GM23338 (cell line): ENCODE data around the gene DLG2. TPM values are rescaled to one million over a fixed set of nuclear protein-coding genes. Genes with fewer than 3 reads are reported as not detected.

Experiments used
- ATAC-seq: fragments of 200-7000 bp; cut with Tn5 transposase; 3 replicates; pipeline ENCODE4 v1.9.1; 2020
- DNase-seq: peaks from one replicate; pipeline ENCODE4 v3.0.0-alpha.2; 2015; ENCODE audit warnings: low spot score
- H2AFZ ChIP-seq: fragments of 200-600 bp; sonication (generic); 2 replicates; pipeline ENCODE4 v1.8.0; 2016; ENCODE audit warnings: antibody characterized with exemption, mild to moderate bottlenecking, moderate library complexity
- H3F3A ChIP-seq: fragments of 200-600 bp; sonication (generic); replicated peaks from 2 replicates; pipeline ENCODE4 v1.8.0; 2017; ENCODE audit warnings: antibody characterized with exemption, mixed run types, low read depth
- H3K27ac ChIP-seq: fragments of 200-600 bp; sonication (generic); 2 replicates; pipeline ENCODE4 v1.6.1; 2016; ENCODE audit warnings: low read depth
- H3K27me3 ChIP-seq: fragments of 200-600 bp; sonication (generic); 2 replicates; pipeline ENCODE4 v1.8.0; 2016; ENCODE audit warnings: mild to moderate bottlenecking, mixed run types, moderate library complexity; ENCODE audit not compliant: insufficient read depth
- H3K36me3 ChIP-seq: fragments of 200-600 bp; sonication (generic); 2 replicates; pipeline ENCODE4 v1.8.0; 2016; ENCODE audit warnings: mild to moderate bottlenecking; ENCODE audit not compliant: insufficient read depth
- H3K4me1 ChIP-seq: fragments of 200-600 bp; sonication (generic); 2 replicates; pipeline ENCODE4 v1.8.0; 2016; ENCODE audit warnings: mild to moderate bottlenecking, moderate library complexity; ENCODE audit not compliant: insufficient read depth
- H3K4me2 ChIP-seq: fragments of 200-600 bp; sonication (generic); 2 replicates; pipeline ENCODE4 v1.7.1; 2017; ENCODE audit warnings: mixed run types
- H3K4me3 ChIP-seq: fragments of 200-600 bp; sonication (generic); 2 replicates; pipeline ENCODE4 v1.6.1; 2016; ENCODE audit warnings: mixed run types
- H3K79me2 ChIP-seq: fragments of 200-600 bp; sonication (generic); replicated peaks from 2 replicates; pipeline ENCODE4 v1.8.0; 2017; ENCODE audit warnings: mild to moderate bottlenecking; ENCODE audit not compliant: insufficient read depth
- H3K9me2 ChIP-seq: fragments of 200-600 bp; sonication (generic); 2 replicates; pipeline ENCODE4 v1.8.0; 2017; ENCODE audit not compliant: insufficient read depth
- H4K20me1 ChIP-seq: fragments of 200-600 bp; sonication (generic); replicated peaks from 2 replicates; pipeline ENCODE4 v1.8.0; 2017; ENCODE audit warnings: mild to moderate bottlenecking; ENCODE audit not compliant: insufficient read depth
- H3K27ac Mint-ChIP-seq: 2 replicates; pipeline ENCODE4 v1.8.0; 2020; ENCODE audit warnings: inconsistent platforms, mild to moderate bottlenecking, moderate library complexity, mixed read lengths
- H3K27me3 Mint-ChIP-seq: 3 replicates; pipeline ENCODE4 v1.8.0; 2022; ENCODE audit warnings: low read depth, mild to moderate bottlenecking, moderate library complexity, mixed read lengths, inconsistent platforms; ENCODE audit not compliant: insufficient read depth, poor library complexity
- H3K36me3 Mint-ChIP-seq: 3 replicates; pipeline ENCODE4 v1.8.0; 2021; ENCODE audit warnings: low read depth, mild to moderate bottlenecking, inconsistent platforms, moderate library complexity, mixed read lengths
- H3K4me1 Mint-ChIP-seq: 3 replicates; pipeline ENCODE4 v1.8.0; 2020; ENCODE audit warnings: mild to moderate bottlenecking, inconsistent platforms, mixed read lengths
- H3K4me3 Mint-ChIP-seq: 3 replicates; pipeline ENCODE4 v1.8.0; 2021; ENCODE audit warnings: moderate library complexity, mild to moderate bottlenecking, inconsistent platforms, mixed read lengths
- H3K9me3 Mint-ChIP-seq: 3 replicates; pipeline ENCODE4 v1.8.0; 2020; ENCODE audit warnings: moderate library complexity, mild to moderate bottlenecking, inconsistent platforms, mixed read lengths
- CREB1 ChIP-seq: fragments of 250-450 bp; sonication (Bioruptor Pico); IDR thresholded peaks from 2 replicates; pipeline ENCODE4 v1.5.0; 2020; ENCODE audit warnings: low read depth, mild to moderate bottlenecking, moderate library complexity
- EZH2 ChIP-seq: fragments of 200-600 bp; sonication (generic); IDR thresholded peaks from one replicate; pipeline ENCODE4 v1.8.0; 2017; ENCODE audit warnings: antibody characterized with exemption, mild to moderate bottlenecking, low read depth; ENCODE audit not compliant: unreplicated experiment
- EZH2phosphoT487 ChIP-seq: fragments of 200-600 bp; sonication (generic); IDR thresholded peaks from one replicate; pipeline ENCODE4 v1.8.1; 2018; ENCODE audit warnings: antibody characterized with exemption; ENCODE audit not compliant: unreplicated experiment
- JUNB ChIP-seq: IDR thresholded peaks from one replicate; pipeline ENCODE4 v1.6.1; 2016; ENCODE audit warnings: antibody characterized with exemption; ENCODE audit not compliant: unreplicated experiment
- NANOG ChIP-seq: IDR thresholded peaks from 2 replicates; pipeline ENCODE4 v1.6.1; 2016; ENCODE audit warnings: antibody characterized with exemption, borderline replicate concordance
- POLR2AphosphoS5 ChIP-seq: IDR thresholded peaks from 2 replicates; pipeline ENCODE4 v1.6.1; 2016; ENCODE audit warnings: antibody characterized with exemption, low read depth
- REST ChIP-seq: IDR thresholded peaks from one replicate; pipeline ENCODE4 v1.6.1; 2018; ENCODE audit warnings: antibody characterized with exemption; ENCODE audit not compliant: unreplicated experiment
- STAT1 ChIP-seq: IDR thresholded peaks from one replicate; pipeline ENCODE4 v1.6.1; 2016; ENCODE audit warnings: antibody characterized with exemption; ENCODE audit not compliant: unreplicated experiment
- ZNF114 ChIP-seq: fragments of 250-450 bp; sonication (Bioruptor Pico); IDR thresholded peaks from 2 replicates; pipeline ENCODE4 v1.5.0; 2020; ENCODE audit warnings: mild to moderate bottlenecking, moderate library complexity
- ZNF331 ChIP-seq: fragments of 250-450 bp; sonication (Bioruptor Pico); IDR thresholded peaks from 2 replicates; pipeline ENCODE4 v1.5.0; 2020; ENCODE audit warnings: low read depth, mild to moderate bottlenecking, moderate library complexity
- polyA plus RNA-seq: library from polyadenylated mRNA; unstranded; fragments of >200 nt; fragmentation: Nextera tagmentation; extraction: Ambion mirVana; gene quantifications from 2 replicates; pipeline ENCODE4 v1.2.1, GENCODE V29; 2016
- total RNA-seq: library from RNA; depleted of rRNA; stranded (reverse); fragments of >200 nt; shearing (Covaris generic); gene quantifications from 2 replicates; pipeline ENCODE4 v1.2.3, GENCODE V29; 2014
- TF ChIP-seq, protein P1 (sequence below): IDR thresholded peaks from 2 replicates; pipeline ENCODE4 v1.6.1; 2016; ENCODE audit warnings: antibody characterized with exemption
- TF ChIP-seq, protein P2 (sequence below): fragments of 250-450 bp; sonication (Bioruptor Pico); IDR thresholded peaks from 2 replicates; pipeline ENCODE4 v1.5.0; 2020; ENCODE audit warnings: mild to moderate bottlenecking, moderate library complexity
- TF ChIP-seq, protein P3 (sequence below), 2 experiments: fragments of 200-600 bp in 1 of 2; sonication (generic) in 1 of 2; conservative IDR thresholded peaks; 2 replicates each; pipeline versions ENCODE4 v1.5.1 to v1.6.1; 2016 to 2017; ENCODE audit warnings: antibody characterized with exemption in 2 of 2, low read depth in 2 of 2, mild to moderate bottlenecking in 2 of 2, moderate library complexity in 1 of 2

The DLG2 gene
- total and polyA plus RNA-seq, 2 experiments from 2014 or later = 19.8 to 21.5 TPM

DNA sequence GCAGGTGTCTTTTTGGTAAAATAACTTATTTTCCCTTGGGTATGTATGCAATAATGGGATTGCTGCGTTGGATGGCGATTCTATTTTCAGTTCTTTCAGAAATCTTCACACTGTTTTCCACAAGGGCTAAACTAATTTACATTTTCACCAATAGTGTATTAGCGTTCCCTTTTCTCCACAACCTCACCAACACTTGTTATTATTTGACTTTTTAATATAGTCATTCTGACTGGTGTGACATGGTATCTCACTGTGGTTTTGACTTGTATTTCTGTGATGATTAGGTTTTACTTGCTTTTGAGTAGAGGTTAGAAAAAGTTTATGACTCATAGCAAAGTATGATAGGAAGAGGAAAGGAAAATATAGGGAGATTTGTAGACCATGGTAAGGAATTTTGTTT is 92.3 kb downstream of the DLG2 start:
- no peak for ATAC-seq
- TF ChIP-seq STAT1 (no peak), CREB1 (CRISPR knock-in tag) (no peak), POLR2AphosphoS5 (no peak), ZNF114 (CRISPR knock-in tag) (no peak), EZH2 (no peak), REST (no peak), EZH2phosphoT487 (no peak), ZNF331 (no peak), NANOG (no peak), JUNB (no peak)
- TF ChIP-seq, protein P1, sequence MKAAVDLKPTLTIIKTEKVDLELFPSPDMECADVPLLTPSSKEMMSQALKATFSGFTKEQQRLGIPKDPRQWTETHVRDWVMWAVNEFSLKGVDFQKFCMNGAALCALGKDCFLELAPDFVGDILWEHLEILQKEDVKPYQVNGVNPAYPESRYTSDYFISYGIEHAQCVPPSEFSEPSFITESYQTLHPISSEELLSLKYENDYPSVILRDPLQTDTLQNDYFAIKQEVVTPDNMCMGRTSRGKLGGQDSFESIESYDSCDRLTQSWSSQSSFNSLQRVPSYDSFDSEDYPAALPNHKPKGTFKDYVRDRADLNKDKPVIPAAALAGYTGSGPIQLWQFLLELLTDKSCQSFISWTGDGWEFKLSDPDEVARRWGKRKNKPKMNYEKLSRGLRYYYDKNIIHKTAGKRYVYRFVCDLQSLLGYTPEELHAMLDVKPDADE = no peak
- TF ChIP-seq, protein P2, sequence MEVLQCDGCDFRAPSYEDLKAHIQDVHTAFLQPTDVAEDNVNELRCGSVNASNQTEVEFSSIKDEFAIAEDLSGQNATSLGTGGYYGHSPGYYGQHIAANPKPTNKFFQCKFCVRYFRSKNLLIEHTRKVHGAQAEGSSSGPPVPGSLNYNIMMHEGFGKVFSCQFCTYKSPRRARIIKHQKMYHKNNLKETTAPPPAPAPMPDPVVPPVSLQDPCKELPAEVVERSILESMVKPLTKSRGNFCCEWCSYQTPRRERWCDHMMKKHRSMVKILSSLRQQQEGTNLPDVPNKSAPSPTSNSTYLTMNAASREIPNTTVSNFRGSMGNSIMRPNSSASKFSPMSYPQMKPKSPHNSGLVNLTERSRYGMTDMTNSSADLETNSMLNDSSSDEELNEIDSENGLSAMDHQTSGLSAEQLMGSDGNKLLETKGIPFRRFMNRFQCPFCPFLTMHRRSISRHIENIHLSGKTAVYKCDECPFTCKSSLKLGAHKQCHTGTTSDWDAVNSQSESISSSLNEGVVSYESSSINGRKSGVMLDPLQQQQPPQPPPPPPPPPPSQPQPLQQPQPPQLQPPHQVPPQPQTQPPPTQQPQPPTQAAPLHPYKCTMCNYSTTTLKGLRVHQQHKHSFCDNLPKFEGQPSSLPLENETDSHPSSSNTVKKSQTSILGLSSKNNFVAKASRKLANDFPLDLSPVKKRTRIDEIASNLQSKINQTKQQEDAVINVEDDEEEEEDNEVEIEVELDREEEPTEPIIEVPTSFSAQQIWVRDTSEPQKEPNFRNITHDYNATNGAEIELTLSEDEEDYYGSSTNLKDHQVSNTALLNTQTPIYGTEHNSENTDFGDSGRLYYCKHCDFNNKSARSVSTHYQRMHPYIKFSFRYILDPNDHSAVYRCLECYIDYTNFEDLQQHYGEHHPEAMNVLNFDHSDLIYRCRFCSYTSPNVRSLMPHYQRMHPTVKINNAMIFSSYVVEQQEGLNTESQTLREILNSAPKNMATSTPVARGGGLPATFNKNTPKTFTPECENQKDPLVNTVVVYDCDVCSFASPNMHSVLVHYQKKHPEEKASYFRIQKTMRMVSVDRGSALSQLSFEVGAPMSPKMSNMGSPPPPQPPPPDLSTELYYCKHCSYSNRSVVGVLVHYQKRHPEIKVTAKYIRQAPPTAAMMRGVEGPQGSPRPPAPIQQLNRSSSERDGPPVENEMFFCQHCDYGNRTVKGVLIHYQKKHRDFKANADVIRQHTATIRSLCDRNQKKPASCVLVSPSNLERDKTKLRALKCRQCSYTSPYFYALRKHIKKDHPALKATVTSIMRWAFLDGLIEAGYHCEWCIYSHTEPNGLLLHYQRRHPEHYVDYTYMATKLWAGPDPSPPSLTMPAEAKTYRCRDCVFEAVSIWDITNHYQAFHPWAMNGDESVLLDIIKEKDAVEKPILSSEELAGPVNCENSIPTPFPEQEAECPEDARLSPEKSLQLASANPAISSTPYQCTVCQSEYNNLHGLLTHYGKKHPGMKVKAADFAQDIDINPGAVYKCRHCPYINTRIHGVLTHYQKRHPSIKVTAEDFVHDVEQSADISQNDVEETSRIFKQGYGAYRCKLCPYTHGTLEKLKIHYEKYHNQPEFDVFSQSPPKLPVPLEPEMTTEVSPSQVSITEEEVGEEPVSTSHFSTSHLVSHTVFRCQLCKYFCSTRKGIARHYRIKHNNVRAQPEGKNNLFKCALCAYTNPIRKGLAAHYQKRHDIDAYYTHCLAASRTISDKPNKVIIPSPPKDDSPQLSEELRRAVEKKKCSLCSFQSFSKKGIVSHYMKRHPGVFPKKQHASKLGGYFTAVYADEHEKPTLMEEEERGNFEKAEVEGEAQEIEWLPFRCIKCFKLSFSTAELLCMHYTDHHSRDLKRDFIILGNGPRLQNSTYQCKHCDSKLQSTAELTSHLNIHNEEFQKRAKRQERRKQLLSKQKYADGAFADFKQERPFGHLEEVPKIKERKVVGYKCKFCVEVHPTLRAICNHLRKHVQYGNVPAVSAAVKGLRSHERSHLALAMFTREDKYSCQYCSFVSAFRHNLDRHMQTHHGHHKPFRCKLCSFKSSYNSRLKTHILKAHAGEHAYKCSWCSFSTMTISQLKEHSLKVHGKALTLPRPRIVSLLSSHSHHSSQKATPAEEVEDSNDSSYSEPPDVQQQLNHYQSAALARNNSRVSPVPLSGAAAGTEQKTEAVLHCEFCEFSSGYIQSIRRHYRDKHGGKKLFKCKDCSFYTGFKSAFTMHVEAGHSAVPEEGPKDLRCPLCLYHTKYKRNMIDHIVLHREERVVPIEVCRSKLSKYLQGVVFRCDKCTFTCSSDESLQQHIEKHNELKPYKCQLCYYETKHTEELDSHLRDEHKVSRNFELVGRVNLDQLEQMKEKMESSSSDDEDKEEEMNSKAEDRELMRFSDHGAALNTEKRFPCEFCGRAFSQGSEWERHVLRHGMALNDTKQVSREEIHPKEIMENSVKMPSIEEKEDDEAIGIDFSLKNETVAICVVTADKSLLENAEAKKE (CRISPR knock-in tag) = no peak
- TF ChIP-seq, protein P3, sequence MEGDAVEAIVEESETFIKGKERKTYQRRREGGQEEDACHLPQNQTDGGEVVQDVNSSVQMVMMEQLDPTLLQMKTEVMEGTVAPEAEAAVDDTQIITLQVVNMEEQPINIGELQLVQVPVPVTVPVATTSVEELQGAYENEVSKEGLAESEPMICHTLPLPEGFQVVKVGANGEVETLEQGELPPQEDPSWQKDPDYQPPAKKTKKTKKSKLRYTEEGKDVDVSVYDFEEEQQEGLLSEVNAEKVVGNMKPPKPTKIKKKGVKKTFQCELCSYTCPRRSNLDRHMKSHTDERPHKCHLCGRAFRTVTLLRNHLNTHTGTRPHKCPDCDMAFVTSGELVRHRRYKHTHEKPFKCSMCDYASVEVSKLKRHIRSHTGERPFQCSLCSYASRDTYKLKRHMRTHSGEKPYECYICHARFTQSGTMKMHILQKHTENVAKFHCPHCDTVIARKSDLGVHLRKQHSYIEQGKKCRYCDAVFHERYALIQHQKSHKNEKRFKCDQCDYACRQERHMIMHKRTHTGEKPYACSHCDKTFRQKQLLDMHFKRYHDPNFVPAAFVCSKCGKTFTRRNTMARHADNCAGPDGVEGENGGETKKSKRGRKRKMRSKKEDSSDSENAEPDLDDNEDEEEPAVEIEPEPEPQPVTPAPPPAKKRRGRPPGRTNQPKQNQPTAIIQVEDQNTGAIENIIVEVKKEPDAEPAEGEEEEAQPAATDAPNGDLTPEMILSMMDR (conservative IDR thresholded peaks at IDR 0.05; ENCODE audit: low read depth in 2 of 2) = no peak
- Histone ChIP-seq H3K4me2 (no peak overlapping the region), H4K20me1 (no peaks in the 10 kb centered on the region), H3K36me3 (peaks cover 8% of the 10 kb centered on the region; the same call in 1 of the 2 replicates), H3K27me3 (no peaks in the 10 kb centered on the region), H2AFZ (no peak overlapping the region), H3K79me2 (no peaks in the 10 kb centered on the region), H3K9me2 (no peaks in the 10 kb centered on the region; the same call in 1 of the 2 replicates), H3K4me1 (peaks cover 18% of the 10 kb centered on the region; the same call in 1 of the 2 replicates), H3F3A (no peaks in the 10 kb centered on the region; the same call in 1 of the 2 replicates), H3K27ac (no peak overlapping the region), H3K4me3 (no peak overlapping the region)
- DNase-seq = no peak
- Mint-ChIP-seq H3K4me3 (no peak overlapping the region), H3K9me3 (peaks cover 32% of the 10 kb centered on the region), H3K36me3 (peaks cover 51% of the 10 kb centered on the region), H3K4me1 (peaks cover 11% of the 10 kb centered on the region), H3K27ac (no peak overlapping the region), H3K27me3 (no peaks in the 10 kb centered on the region)
